ENCODE measurements around the gene SULF2. TPM values are rescaled to one million over a fixed set of nuclear protein-coding genes. Genes with fewer than 3 reads are reported as not detected.

SULF2 gene
- total and polyA plus RNA-seq, 8 donors = 11.3 to 42.0 (median 15.8) TPM

DNA sequence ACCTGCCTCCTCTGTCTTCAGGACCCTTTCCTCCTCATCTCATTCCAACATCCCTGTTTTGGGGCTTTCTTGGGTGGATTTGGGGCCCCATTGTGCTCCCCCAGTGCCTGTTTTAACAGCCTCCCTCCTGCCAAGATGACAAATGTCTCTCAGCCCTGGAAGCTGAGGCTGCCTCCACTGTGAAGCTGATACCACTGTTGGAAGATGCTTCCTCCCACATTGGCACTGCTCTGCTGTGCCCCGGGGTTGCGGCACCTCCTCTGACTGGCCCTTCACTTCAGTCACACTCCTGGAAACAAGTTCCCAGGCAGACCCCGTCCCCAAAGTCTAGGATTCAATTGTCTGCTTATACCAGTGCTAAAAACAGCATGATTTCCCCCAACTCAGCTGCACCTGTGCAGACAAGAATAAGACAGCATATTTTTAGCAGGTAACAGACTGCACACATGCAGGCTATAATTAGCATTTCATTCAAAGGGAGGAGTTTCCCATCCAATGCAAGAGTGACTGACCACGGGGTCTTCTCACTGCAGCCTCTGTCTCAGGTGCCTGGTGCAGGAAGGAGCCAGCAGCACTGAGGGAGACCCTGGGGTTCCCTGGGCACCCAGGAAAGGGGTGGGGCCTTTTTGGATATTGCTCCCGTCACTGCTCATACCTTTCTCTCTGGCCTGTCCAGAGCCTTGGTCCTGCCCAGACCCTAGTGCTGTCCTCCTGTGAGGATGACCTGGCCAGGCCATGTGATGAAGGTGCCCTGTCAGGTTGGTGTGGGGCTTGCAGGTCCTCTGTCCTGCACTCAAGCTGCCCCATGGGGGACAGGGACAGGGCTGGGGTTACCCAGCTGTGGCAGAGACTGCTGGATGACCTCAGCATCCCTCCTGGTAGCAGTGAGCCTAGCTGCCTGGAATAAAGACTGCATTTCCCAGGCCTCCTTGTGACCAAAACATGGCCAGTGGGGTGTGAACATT, 31.5 kb upstream of the SULF2 start:
- Histone ChIP-seq H3K4me1 (no peaks in the 10 kb centered on the region), H3K36me3 (no peaks in the 10 kb centered on the region), H3K4me3 (no peak overlapping the region), H3K9me3 (peaks cover 0 to 4% of the 10 kb centered on the region in 2 donors), H3K27ac (no peak overlapping the region), H3K27me3 (peaks cover 2 to 96% of the 10 kb centered on the region in 2 donors)
- intact Hi-C loops (cut with DNase I) = no loop called here
- TF ChIP-seq, protein P1, sequence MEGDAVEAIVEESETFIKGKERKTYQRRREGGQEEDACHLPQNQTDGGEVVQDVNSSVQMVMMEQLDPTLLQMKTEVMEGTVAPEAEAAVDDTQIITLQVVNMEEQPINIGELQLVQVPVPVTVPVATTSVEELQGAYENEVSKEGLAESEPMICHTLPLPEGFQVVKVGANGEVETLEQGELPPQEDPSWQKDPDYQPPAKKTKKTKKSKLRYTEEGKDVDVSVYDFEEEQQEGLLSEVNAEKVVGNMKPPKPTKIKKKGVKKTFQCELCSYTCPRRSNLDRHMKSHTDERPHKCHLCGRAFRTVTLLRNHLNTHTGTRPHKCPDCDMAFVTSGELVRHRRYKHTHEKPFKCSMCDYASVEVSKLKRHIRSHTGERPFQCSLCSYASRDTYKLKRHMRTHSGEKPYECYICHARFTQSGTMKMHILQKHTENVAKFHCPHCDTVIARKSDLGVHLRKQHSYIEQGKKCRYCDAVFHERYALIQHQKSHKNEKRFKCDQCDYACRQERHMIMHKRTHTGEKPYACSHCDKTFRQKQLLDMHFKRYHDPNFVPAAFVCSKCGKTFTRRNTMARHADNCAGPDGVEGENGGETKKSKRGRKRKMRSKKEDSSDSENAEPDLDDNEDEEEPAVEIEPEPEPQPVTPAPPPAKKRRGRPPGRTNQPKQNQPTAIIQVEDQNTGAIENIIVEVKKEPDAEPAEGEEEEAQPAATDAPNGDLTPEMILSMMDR (IDR thresholded peaks at IDR 0.05) = no peak
- ATAC-seq (no peak), DNase-seq (no peak)

DNA sequence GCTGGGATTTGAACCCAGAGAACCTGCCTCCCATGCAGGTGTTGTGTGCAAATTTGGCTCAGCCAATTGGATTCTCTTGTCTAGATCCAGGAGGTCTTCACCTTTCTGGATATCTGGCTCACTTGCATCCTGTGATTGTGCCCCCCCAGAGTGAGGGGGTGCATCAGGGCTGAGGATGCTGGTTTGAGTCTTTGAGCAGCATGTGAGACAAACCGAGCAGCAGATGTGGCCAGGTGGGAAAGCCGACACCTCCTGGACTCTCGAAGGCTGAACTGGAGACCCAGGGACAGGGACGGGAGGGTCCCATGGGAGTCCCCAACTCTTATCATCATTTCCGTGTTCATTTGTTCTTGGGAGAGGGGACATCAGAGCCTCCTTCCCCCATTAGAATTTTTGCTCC, 30.6 kb upstream of the SULF2 start:
- Histone ChIP-seq H3K27me3 (peaks cover 2 to 96% of the 10 kb centered on the region in 2 donors), H3K36me3 (no peaks in the 10 kb centered on the region), H3K9me3 (peaks cover 0 to 4% of the 10 kb centered on the region in 2 donors), H3K4me3 (no peak overlapping the region), H3K4me1 (no peaks in the 10 kb centered on the region), H3K27ac (no peak overlapping the region)
- no peak for ATAC-seq
- intact Hi-C loops (cut with DNase I) = no loop called here
- TF ChIP-seq, protein P1 (IDR thresholded peaks at IDR 0.05) = no peak
- DNase-seq = no peak

DNA sequence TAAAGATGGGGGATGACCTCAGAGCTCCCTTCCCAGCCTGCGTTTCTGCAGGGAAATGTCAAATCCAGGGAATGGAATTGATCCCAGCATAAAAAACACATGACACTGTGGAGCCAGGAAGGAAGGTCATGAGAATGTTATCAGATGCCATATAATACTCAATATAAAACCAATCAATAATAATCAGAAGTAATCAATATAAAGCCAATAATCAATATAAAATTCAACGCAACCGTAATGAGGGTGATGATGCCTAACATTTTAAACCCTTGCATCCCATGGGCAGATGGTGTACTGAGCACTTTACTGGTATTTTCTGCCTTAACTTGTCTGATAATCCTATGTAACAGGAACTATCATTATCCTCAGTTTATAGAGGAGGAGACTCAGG, 30.1 kb upstream of the SULF2 start:
- TF ChIP-seq, protein P1 (IDR thresholded peaks at IDR 0.05) = no peak
- Histone ChIP-seq H3K4me3 (no peak overlapping the region), H3K4me1 (no peaks in the 10 kb centered on the region), H3K9me3 (peaks cover 0 to 4% of the 10 kb centered on the region in 2 donors), H3K27ac (no peak overlapping the region), H3K36me3 (no peaks in the 10 kb centered on the region), H3K27me3 (peaks cover 2 to 96% of the 10 kb centered on the region in 2 donors)
- intact Hi-C loops (cut with DNase I) = no loop called here
- no peak for ATAC-seq
- DNase-seq = no peak

DNA sequence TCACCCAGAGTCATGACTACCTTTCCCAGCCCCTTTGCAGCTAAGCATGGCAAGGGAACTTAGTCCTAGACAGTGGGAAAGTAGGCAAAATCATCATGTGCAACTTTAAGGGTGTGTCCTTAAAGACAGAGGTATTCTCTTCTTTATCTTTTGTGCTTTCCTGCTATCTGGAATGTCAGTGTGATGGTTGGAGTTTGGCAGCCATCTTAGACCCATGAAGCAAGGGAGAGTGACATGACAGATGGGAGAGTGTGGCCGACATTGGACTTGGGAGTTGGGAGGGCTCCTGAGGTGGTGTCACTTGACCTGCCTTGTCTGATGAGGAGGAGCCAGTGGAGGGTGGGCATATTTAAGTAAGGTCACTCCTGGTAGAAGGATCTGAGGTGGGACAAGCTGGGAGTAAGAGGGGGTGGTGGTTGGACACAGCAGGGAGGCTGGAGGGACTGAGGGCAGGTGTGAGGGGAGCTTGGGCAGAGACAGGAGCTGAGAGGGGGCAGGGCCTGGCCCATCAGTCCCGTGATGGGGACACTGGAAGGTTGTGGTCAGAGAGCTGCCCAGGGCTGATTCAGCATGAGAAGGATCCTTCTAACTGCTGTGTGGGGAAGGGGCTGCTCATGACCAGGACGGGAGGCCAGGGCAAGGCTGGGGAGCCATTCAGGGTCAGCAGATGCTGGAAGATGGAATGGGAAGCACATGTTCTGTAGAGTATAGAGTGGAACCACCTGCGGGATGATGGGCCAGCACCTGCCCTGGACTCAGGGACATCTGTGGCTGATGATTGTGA, 29.5 kb upstream of the SULF2 start:
- TF ChIP-seq, protein P1 (IDR thresholded peaks at IDR 0.05) = no peak

More for the DNA sequence above, 29.5 kb upstream of the SULF2 start:
- intact Hi-C loops (cut with DNase I) = no loop called here
- H3K9me3 ChIP-seq = peaks cover 0 to 4% of the 10 kb centered on the region in 2 donors
- no peak overlapping the region for H3K27ac ChIP-seq
- H3K27me3 ChIP-seq = peaks cover 2 to 96% of the 10 kb centered on the region in 2 donors
- ATAC-seq = no peak
- no peaks in the 10 kb centered on the region for H3K36me3 ChIP-seq
- no peak for DNase-seq
- no peaks in the 10 kb centered on the region for H3K4me1 ChIP-seq
- no peak overlapping the region for H3K4me3 ChIP-seq

All from left lung (tissue), 10 donors.